HepG2 (cell line): ENCODE measurements around the gene S1PR3. TPM values are rescaled to one million over a fixed set of nuclear protein-coding genes. Genes with fewer than 3 reads are reported as not detected.

ENCODE experiments used
- ATAC-seq: fragments of 200-7000 bp; cut with Tn5 transposase; 3 replicates; pipeline ENCODE4 v1.9.1; 2020; ENCODE audit warnings: mild to moderate bottlenecking, moderate library complexity
- BruUV-seq: library from RNA; stranded (reverse); fragments of 400-500 nt; replicated peaks from 2 replicates; lab custom pipeline; 2021; lab: Mats Ljungman, UMichigan
- CTCF ChIA-PET: fragments of 300-600 bp; formaldehyde crosslinking; extraction: SDS; loops from one replicate; lab custom pipeline; 2021; ENCODE audit warnings: low total read pairs, inconsistent platforms, low intra/inter-chr PET ratio; lab: Yijun Ruan, JAX
- POLR2A ChIA-PET: fragments of 350-600 bp; sonication (Branson Sonifier 250); formaldehyde crosslinking; loops from one replicate; lab custom pipeline; 2020; ENCODE audit warnings: antibody characterized with exemption, inconsistent platforms; lab: Yijun Ruan, JAX
- DNase-seq: peaks from one replicate; pipeline ENCODE4 v3.0.0-alpha.2; 2015; ENCODE audit warnings: low spot score
- FAIRE-seq: peaks from 3 replicates; lab custom pipeline; 2011; peaks lifted over from hg19 to GRCh38; lab: Jason Lieb, UNC
- H2AFZ ChIP-seq: one replicate; pipeline ENCODE4 v1.6.1; 2011; ENCODE audit warnings: low read length, inconsistent platforms
- H3K27ac ChIP-seq: fragments of 300-600 bp; 3 replicates; pipeline ENCODE4 v1.8.0; 2011; ENCODE audit warnings: mixed run types, mild to moderate bottlenecking, mixed read lengths, low read length, inconsistent platforms; ENCODE audit not compliant: insufficient read depth; ENCODE audit errors: extremely low read length
- H3K27me3 ChIP-seq, 2 experiments: fragments of 200-600 bp in 1 of 2; 2 replicates in 1 of 2; 3 replicates in 1 of 2; pipeline versions ENCODE4 v1.6.0 to v1.8.0; 2011; ENCODE audit warnings: low read length in 2 of 2, mild to moderate bottlenecking in 2 of 2, moderate library complexity in 2 of 2, inconsistent platforms in 1 of 2; ENCODE audit not compliant: insufficient read depth in 2 of 2, control insufficient read depth in 1 of 2
- H3K36me3 ChIP-seq, 2 experiments: fragments of 200-600 bp in 1 of 2; replicated peaks in 1 of 2; 2 replicates in 1 of 2; 3 replicates in 1 of 2; pipeline versions ENCODE4 v1.5.1 to v1.8.0; 2011; ENCODE audit warnings: low read length in 2 of 2, inconsistent platforms in 1 of 2; ENCODE audit not compliant: insufficient read depth in 2 of 2, control insufficient read depth in 1 of 2
- H3K4me1 ChIP-seq: 2 replicates; pipeline ENCODE4 v1.5.1; 2012; ENCODE audit warnings: low read length, inconsistent platforms; ENCODE audit not compliant: insufficient read depth
- H3K4me2 ChIP-seq: 2 replicates; pipeline ENCODE4 v1.6.0; 2011; ENCODE audit warnings: low read depth, low read length, inconsistent platforms
- H3K4me3 ChIP-seq, 3 experiments: fragments of 200-600 bp in 1 of 3; sonication (generic), shearing (Covaris generic) in 1 of 3; replicated peaks in 1 of 3; 2 replicates each; pipeline ENCODE4 v1.5.1; 2011 to 2016; ENCODE audit warnings: low read length in 3 of 3, inconsistent platforms in 2 of 3, low read depth in 2 of 3, mild to moderate bottlenecking in 2 of 3, control low read depth in 1 of 3, mixed read lengths in 1 of 3; ENCODE audit not compliant: insufficient read depth in 1 of 3
- H3K79me2 ChIP-seq: one replicate; pipeline ENCODE4 v1.6.1; 2011; ENCODE audit warnings: low read length, inconsistent platforms; ENCODE audit not compliant: insufficient read depth
- H3K9ac ChIP-seq: 2 replicates; pipeline ENCODE4 v1.6.0; 2011; ENCODE audit warnings: mild to moderate bottlenecking, low read depth, low read length, inconsistent platforms; ENCODE audit not compliant: insufficient read depth
- H3K9me3 ChIP-seq: 2 replicates; pipeline ENCODE4 v1.5.1; 2012; ENCODE audit warnings: mild to moderate bottlenecking, low read length
- H4K20me1 ChIP-seq: 2 replicates; pipeline ENCODE4 v1.6.0; 2011; ENCODE audit warnings: inconsistent platforms, mild to moderate bottlenecking, low read length, moderate library complexity; ENCODE audit not compliant: insufficient read depth
- DPF2 ChIP-seq: sonication (generic); formaldehyde crosslinking; IDR thresholded peaks from 2 replicates; pipeline ENCODE4 v1.4.0; 2020; ENCODE audit warnings: mild to moderate bottlenecking, low read depth, missing genetic modification reagents, borderline replicate concordance
- ETS1 ChIP-seq: sonication (generic); formaldehyde crosslinking; IDR thresholded peaks from 2 replicates; pipeline ENCODE4 v1.4.0; 2020; ENCODE audit warnings: missing genetic modification reagents
- MAZ ChIP-seq, 2 experiments: sonication (generic) in 1 of 2; formaldehyde crosslinking in 1 of 2; IDR thresholded peaks; 2 replicates each; pipeline versions ENCODE4 v1.5.0 to v1.6.1; 2012 to 2020; ENCODE audit warnings: low read depth in 2 of 2, mild to moderate bottlenecking in 2 of 2, borderline replicate concordance in 1 of 2, improper control_type of control experiment in 1 of 2, low read length in 1 of 2, missing genetic modification reagents in 1 of 2, moderate library complexity in 1 of 2
- PLRG1 ChIP-seq: fragments of 450-650 bp; conservative IDR thresholded peaks from 2 replicates; pipeline ENCODE4 v1.6.1; 2016
- POLR2AphosphoS5 ChIP-seq: IDR thresholded peaks from 2 replicates; pipeline ENCODE4 v1.6.1; 2012; ENCODE audit warnings: low read depth, low read length
- TGIF2 ChIP-seq: IDR thresholded peaks from 2 replicates; pipeline ENCODE4 v1.6.1; 2016; ENCODE audit warnings: control low read depth, missing compliant biosample characterization
- ZBTB26 ChIP-seq: IDR thresholded peaks from 2 replicates; pipeline ENCODE4 v1.6.1; 2016; ENCODE audit warnings: missing compliant biosample characterization, missing genetic modification reagents, borderline replicate concordance
- ZFP36 ChIP-seq: fragments of 150-350 bp; IDR thresholded peaks from 2 replicates; pipeline ENCODE4 v1.6.1; 2018; ENCODE audit warnings: borderline replicate concordance, low read length, low read depth; ENCODE audit not compliant: partially characterized antibody
- ZNF20 ChIP-seq: sonication (generic); formaldehyde crosslinking; IDR thresholded peaks from 2 replicates; pipeline ENCODE4 v1.4.0; 2020; ENCODE audit warnings: mild to moderate bottlenecking, moderate library complexity, missing genetic modification reagents
- ZNF232 ChIP-seq: sonication (generic); formaldehyde crosslinking; IDR thresholded peaks from 2 replicates; pipeline ENCODE4 v1.4.0; 2020; ENCODE audit warnings: missing genetic modification reagents, borderline replicate concordance
- ZNF576 ChIP-seq: sonication (generic); formaldehyde crosslinking; IDR thresholded peaks from 2 replicates; pipeline ENCODE4 v1.4.0; 2020; ENCODE audit warnings: mild to moderate bottlenecking, missing genetic modification reagents
- ZSCAN31 ChIP-seq: sonication (generic); formaldehyde crosslinking; IDR thresholded peaks from 2 replicates; pipeline ENCODE4 v1.5.0; 2020; ENCODE audit warnings: low read depth, mild to moderate bottlenecking, missing genetic modification reagents
- WGBS: methylation state at CpG from one replicate; pipeline ENCODE4 v1.1.6; 2017; ENCODE audit warnings: low lambda C conversion rate; 5-methylcytosine and 5-hydroxymethylcytosine counted together
- in situ Hi-C: cut with HindIII; loops from 2 replicates; pipeline ENCODE4 v1.10.0; 2017; ENCODE audit warnings: low pct_unique_long_range_greater_than_20kb; ENCODE audit not compliant: extremely low pct_ligation_motif_present
- intact Hi-C: fragments of 100-400 bp; cut with micrococcal nuclease; formaldehyde crosslinking; loops from one replicate; pipeline ENCODE4 v1.10.0; 2022; ENCODE audit not compliant: unreplicated experiment
- polyA plus RNA-seq, 8 experiments: library from polyadenylated mRNA; depleted of rRNA in 3 of 8; stranded (reverse) in 7 of 8; unstranded in 1 of 8; fragments of >200 nt; fragmentation: Illumina TruSeq in 4 of 8; extraction: Trizol in 4 of 8; gene quantifications; 2 replicates each; pipeline versions ENCODE4 v1.2.1 to v1.2.3, GENCODE V29; 2011 to 2016; ENCODE audit warnings: low read depth in 4 of 8, missing spikeins in 1 of 8, mixed read lengths in 1 of 8; ENCODE audit not compliant: insufficient read depth in 1 of 8
- total RNA-seq, 5 experiments: library from RNA; depleted of rRNA; stranded (reverse); fragments of >200 nt; fragmentation: Illumina TruSeq; extraction: Trizol; gene quantifications; 2 replicates each; pipeline ENCODE4 v1.2.3, GENCODE V29; 2016; ENCODE audit warnings: low read depth in 1 of 5
- TF ChIP-seq, protein P1 (sequence below): IDR thresholded peaks from 2 replicates; pipeline ENCODE4 v1.6.1; 2016; ENCODE audit warnings: low read depth, missing genetic modification reagents, missing compliant biosample characterization
- TF ChIP-seq, protein P2 (sequence below): sonication (generic); formaldehyde crosslinking; IDR thresholded peaks from 2 replicates; pipeline ENCODE4 v1.4.0; 2020; ENCODE audit warnings: mild to moderate bottlenecking, low read depth, missing genetic modification reagents

Gene S1PR3
- total and polyA plus RNA-seq, 2 of the 13 experiments (the other 11 are each of a cell fraction or from before 2014, with no cell fraction given): 0.02 TPM; not detected in 1

- ATAC-seq (no peak), DNase-seq (no peak), FAIRE-seq (no peak)
- H4K20me1 ChIP-seq: no peaks in the 10 kb centered on the region
- ChIA-PET POLR2A (no interaction called here), CTCF (no interaction called here)
- in situ Hi-C loops: no loop called here
- no peak overlapping the region for H3K4me3 ChIP-seq
- no peak overlapping the region for H3K27ac ChIP-seq
- no peak overlapping the region for H3K4me2 ChIP-seq
- 53% methylated on average over 20 of the region's 21 CpGs for WGBS
- intact Hi-C loops: no loop called here
- peaks cover 11% of the 10 kb centered on the region; the same call in 1 of the 2 replicates for H3K4me1 ChIP-seq
- no peak overlapping the region for H3K9ac ChIP-seq
- H3K9me3 ChIP-seq: no peaks in the 10 kb centered on the region
- peaks cover 0 to 24% of the 10 kb centered on the region in 2 experiments; a peak in 3 of 5 replicates for H3K27me3 ChIP-seq
- BruUV-seq: no TSS peak
- no peak overlapping the region for H2AFZ ChIP-seq
- H3K79me2 ChIP-seq: no peaks in the 10 kb centered on the region
- no peaks in the 10 kb centered on the region for H3K36me3 ChIP-seq
- TF ChIP-seq ZNF232 (CRISPR knock-in tag) (no peak), ZBTB26 (CRISPR knock-in tag) (no peak), ZNF20 (CRISPR knock-in tag) (no peak), DPF2 (CRISPR knock-in tag) (no peak), ETS1 (no peak), TGIF2 (CRISPR knock-in tag) (no peak), ZFP36 (no peak), MAZ (IDR thresholded peaks at IDR 0.05; ENCODE audit: borderline replicate concordance, low read depth, low read length) (no peak), MAZ (CRISPR knock-in tag; IDR thresholded peaks at IDR 0.05; ENCODE audit: low read depth) (no peak), ZSCAN31 (CRISPR knock-in tag) (no peak), ZNF576 (CRISPR knock-in tag) (no peak), POLR2AphosphoS5 (no peak), PLRG1 (no peak)
- TF ChIP-seq, protein P1, sequence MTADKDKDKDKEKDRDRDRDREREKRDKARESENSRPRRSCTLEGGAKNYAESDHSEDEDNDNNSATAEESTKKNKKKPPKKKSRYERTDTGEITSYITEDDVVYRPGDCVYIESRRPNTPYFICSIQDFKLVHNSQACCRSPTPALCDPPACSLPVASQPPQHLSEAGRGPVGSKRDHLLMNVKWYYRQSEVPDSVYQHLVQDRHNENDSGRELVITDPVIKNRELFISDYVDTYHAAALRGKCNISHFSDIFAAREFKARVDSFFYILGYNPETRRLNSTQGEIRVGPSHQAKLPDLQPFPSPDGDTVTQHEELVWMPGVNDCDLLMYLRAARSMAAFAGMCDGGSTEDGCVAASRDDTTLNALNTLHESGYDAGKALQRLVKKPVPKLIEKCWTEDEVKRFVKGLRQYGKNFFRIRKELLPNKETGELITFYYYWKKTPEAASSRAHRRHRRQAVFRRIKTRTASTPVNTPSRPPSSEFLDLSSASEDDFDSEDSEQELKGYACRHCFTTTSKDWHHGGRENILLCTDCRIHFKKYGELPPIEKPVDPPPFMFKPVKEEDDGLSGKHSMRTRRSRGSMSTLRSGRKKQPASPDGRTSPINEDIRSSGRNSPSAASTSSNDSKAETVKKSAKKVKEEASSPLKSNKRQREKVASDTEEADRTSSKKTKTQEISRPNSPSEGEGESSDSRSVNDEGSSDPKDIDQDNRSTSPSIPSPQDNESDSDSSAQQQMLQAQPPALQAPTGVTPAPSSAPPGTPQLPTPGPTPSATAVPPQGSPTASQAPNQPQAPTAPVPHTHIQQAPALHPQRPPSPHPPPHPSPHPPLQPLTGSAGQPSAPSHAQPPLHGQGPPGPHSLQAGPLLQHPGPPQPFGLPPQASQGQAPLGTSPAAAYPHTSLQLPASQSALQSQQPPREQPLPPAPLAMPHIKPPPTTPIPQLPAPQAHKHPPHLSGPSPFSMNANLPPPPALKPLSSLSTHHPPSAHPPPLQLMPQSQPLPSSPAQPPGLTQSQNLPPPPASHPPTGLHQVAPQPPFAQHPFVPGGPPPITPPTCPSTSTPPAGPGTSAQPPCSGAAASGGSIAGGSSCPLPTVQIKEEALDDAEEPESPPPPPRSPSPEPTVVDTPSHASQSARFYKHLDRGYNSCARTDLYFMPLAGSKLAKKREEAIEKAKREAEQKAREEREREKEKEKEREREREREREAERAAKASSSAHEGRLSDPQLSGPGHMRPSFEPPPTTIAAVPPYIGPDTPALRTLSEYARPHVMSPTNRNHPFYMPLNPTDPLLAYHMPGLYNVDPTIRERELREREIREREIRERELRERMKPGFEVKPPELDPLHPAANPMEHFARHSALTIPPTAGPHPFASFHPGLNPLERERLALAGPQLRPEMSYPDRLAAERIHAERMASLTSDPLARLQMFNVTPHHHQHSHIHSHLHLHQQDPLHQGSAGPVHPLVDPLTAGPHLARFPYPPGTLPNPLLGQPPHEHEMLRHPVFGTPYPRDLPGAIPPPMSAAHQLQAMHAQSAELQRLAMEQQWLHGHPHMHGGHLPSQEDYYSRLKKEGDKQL (CRISPR knock-in tag): no peak
- TF ChIP-seq, protein P2, sequence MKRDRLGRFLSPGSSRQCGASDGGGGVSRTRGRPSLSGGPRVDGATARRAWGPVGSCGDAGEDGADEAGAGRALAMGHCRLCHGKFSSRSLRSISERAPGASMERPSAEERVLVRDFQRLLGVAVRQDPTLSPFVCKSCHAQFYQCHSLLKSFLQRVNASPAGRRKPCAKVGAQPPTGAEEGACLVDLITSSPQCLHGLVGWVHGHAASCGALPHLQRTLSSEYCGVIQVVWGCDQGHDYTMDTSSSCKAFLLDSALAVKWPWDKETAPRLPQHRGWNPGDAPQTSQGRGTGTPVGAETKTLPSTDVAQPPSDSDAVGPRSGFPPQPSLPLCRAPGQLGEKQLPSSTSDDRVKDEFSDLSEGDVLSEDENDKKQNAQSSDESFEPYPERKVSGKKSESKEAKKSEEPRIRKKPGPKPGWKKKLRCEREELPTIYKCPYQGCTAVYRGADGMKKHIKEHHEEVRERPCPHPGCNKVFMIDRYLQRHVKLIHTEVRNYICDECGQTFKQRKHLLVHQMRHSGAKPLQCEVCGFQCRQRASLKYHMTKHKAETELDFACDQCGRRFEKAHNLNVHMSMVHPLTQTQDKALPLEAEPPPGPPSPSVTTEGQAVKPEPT (CRISPR knock-in tag): no peak
Measured at GRCh38 chr9:88990729-88991065, 571 bp upstream of the S1PR3 start.
